Epithelial cell of esophagus (primary cell): ENCODE data around the gene TCAF2.
A peak's percentile ranks its signal among the peaks of the same experiment; 100 is the strongest.
"Not testable (repeated sequence)": the region's sequence is repeated elsewhere in the genome, so short reads cannot be mapped to it uniquely, and the experiment has no call there.

Experiments
- DNase-seq: peaks from one replicate; pipeline ENCODE4 v3.0.0; 2010; ENCODE audit warnings: low read depth
- H3K4me3 ChIP-seq: 2 replicates; pipeline ENCODE4 v1.5.1; 2011; ENCODE audit warnings: mild to moderate bottlenecking, low read length, control low read depth

TCAF2 gene

DNA sequence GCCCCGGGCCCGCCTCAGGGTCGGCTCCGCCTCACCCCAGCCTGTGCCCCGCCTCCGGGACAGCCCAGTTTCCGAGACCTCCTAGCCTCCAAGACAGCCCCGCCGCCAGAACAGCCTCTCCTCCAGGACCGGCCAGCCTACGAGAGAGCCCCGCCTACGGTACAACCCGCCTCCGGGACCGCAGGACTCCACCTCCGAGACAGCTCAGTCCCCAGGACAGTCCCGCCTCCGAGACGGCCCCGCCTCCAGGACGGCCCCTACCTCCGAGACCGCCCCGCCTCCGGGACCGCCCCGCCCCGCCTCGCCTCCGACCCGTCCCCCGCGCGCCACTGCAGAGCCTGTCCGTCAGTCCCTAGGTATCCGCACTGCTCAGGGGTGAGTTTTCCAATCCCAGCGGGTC, at the start of gene TCAF2:
Gene TCAF2 (plus strand): TSS at position 329 of the 400 bp plus-strand sequence.
- not testable (repeated sequence) for DNase-seq
- peak within 1 kb of the TSS; percentile 26 for H3K4me3 ChIP-seq

DNA sequence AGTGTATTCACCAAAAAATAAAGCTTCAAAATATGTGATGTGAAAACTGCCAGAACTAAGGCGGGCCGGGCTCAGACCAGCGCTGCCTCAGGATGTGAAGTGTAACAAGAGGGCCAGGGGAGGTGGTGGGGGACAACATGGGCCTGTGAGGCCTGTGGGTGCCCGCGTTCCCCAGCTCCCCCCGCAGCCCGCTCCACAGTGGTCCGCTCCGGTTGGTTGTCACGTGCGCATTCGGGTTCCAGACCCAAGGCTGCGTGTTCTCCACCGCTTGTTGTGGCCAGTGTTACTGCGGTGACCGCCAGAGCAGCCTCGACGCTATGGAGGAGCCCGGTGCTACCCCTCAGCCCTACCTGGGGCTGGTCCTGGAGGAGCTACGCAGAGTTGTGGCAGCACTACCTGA, 49.3 kb upstream of the TCAF2 start, which contains the start of gene CTAGE15:
Gene CTAGE15 (plus strand): TSS at position 301 of the 400 bp plus-strand sequence. CDS start 17 bp downstream, at position 318.
- DNase-seq, H3K4me3 ChIP-seq: not testable (repeated sequence)

DNA sequence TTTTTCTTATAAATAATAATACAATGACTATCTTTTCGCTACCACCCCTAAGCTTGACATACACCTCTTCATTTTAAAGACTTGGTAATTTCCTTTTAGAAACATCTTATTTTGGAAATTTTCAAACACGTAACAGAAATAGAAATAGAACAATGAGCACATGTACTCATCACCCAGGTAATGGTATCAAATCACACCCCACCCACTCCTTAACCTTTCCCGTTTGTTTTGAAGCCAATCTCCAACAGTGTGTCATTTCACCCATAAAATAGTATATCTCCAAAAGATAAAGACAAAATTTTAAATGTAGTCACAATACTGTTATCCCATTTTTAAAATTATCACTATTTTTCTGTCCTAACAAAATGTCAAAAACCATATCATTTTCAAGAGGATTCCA, 32.6 kb upstream of the TCAF2 start:
- not testable (repeated sequence) for H3K4me3 ChIP-seq, DNase-seq

DNA sequence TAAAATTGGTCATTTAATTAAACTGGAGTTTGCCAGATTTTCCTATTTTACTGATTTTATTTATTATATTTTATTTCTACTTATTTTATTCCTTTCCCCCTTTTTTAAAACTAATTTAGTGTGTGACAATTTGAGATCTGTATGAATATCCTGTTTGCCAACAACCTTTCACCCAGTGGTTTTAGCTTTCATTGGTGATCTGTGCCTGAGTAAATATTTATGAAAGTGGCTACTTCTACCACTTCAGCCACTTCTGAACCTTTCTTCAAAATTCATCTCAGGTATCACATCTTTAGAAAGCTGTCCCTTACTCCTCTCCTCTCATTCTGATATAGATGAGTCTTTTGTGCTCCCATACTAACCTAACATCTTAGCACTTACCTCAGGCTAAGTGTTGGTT, 30.9 kb upstream of the TCAF2 start:
- not testable (repeated sequence) for H3K4me3 ChIP-seq, DNase-seq

DNA sequence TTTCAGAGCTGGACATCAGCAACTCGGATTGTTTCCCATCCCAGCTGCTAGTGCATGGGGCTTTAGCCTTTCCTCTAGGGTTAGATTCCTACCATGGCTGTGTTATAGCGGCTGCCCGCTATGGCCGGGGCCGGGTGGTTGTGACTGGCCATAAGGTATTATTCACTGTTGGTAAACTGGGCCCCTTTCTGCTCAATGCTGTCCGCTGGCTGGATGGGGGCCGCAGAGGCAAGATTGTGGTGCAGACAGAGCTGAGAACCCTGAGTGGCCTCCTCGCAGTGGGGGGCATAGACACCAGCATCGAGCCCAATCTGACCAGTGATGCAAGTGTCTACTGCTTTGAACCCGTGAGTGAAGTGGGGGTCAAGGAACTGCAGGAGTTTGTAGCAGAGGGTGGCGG, 22.7 kb upstream of the TCAF2 start:
- not testable (repeated sequence) for DNase-seq, H3K4me3 ChIP-seq

DNA sequence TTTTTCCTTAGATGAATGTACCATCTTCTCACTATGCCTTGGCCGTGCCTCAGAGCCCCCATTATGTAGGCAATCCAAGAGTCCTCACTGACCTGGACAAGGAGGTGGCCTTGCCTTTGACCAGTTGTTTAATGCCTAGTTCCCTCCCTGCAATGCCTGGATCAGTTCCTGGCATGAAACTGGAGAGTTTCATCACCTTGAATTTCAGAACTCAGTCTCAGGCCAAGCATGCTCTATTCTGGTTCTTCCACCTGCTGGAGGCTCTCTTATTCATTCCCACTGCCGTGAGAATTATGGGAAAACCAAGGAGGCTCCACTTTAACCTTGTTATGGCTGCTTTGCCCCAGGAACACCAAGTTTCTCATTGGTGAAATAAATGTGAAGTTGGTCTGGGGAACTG, 17.2 kb upstream of the TCAF2 start:
- not testable (repeated sequence) for H3K4me3 ChIP-seq, DNase-seq

DNA sequence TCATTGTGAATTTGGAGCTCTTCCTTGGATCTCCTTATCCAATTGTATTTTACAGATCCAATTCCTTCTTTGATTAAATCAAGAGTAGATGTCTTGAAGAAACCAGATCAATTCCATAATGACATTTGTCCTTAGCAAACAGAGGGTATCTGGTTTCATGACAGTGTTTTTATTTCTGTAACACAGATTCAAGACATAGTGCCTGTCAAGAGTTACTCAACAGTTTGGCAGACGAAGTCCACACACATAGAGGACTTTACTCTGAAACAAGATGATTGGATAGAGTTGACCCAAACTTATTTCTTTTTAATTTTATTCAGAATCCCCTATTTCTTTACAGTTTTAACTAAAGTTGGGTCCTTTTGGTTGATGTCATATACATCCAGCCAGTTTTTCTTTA, 14.7 kb upstream of the TCAF2 start:
- not testable (repeated sequence) for H3K4me3 ChIP-seq, DNase-seq

DNA sequence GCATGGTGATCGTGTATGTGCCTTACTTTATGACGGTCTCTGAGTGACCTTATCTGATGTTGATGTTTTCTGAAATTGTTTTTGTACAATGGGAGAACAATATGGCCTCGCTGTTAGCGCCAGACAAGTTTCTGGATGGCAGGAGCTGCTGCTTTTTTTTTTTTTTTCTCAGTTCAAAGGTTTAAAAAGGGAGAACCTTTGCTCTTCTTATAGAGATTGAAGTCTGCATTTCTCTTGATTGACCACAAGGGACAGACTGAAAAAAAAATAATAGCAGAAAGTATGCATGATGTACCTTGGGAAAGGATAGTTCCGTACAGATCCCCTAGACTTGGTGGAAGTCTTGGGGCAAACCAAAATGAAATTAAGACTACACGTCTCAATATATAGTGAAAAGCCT, 5.2 kb upstream of the TCAF2 start:
- not testable (repeated sequence) for H3K4me3 ChIP-seq, DNase-seq

DNA sequence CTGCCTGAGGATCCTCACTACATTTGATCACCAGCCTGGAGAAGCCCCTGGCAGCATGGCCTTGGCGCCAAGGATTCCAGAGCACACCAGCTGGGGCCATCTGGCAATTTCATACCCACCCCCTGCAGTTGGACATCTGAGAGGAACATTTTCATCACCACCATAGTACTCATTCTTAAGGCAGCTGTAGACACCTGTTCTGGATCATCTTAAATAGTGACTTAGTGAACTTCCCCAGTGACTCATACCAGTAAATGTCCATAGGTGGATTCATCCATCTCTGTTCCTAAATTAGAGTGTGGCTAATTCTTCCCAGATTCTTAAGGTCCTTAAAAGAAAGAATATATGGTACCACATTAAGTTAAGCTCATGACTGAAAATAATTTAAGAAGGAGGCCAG, 3.6 kb upstream of the TCAF2 start:
- not testable (repeated sequence) for DNase-seq, H3K4me3 ChIP-seq

DNA sequence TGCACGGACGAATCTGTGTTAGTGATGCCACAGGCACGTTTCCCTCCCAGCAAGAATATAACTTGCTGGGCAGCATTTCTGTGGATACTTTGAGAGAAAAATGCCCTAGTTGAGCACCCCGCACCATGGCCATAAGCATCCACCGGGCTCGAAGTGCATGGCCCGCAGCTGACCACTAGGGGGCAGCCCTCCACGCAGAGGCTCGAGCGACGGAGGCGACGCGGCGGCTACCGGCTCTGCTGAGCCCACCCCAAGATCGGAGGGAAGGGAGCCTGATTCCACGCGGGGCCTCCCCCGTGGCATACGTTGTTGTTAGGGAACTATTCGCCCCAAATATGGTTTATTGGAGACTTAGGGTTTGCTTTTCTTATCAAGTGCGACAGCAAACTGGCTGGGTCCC, 716 bp upstream of the TCAF2 start:
- not testable (repeated sequence) for DNase-seq, H3K4me3 ChIP-seq

DNA sequence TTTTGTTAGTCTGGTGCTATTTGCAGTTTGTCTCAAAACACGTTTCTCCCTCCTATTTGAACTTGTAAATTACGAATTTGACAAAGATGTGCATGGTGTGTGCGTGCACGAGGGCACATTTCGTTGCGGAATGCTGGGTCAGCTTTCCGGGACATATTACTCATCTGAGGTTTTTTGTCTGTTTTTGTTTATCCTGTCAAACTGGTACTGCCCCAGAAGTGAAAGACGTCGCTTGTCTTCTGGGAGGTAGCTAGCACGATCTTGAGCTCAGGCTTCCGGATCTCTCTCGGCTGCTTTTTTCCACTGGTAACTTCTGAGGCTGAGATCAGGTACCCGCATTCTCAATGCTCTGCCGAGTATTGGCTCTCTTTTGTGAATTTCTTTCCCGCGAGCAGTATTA, 401 bp downstream of the TCAF2 start:
- DNase-seq, H3K4me3 ChIP-seq: not testable (repeated sequence)

DNA sequence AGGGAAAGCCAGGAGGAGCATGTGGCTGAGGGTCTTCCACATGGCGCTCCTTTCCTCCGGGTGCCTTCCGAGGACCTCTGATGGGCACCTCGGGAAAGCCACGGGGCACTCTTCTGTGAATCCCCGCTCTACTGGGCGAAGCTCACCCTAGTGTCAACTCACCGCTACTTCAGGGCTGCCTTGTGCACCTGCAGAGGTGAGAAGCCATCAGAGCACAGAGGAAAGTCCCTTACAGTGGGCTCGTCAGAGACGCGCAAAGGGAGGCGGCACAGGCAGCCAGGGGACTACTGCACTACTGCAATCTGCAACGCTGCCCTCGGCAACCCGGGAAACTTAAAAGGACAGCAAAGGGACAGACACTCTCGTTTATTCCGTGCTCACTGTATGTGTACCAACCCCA, 1.4 kb downstream of the TCAF2 start:
- not testable (repeated sequence) for H3K4me3 ChIP-seq, DNase-seq

DNA sequence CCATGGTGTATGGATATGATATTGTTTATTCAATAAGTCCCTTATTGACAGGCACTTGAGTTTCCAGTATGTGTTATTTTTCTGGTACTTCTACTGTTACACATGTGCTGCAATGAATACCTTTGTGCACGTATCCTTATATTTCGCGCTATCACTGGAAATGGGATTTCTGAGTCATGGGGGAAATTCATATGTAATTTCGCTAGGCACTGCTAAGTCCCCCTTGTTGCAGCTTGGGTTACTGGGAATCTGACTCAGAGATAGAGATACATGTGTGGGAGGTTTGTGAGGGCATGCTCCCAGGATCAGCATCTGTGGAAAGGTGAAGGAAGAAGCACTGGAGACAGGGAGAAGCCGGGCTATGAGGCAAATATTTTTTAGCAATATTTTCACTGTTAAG, 9.9 kb downstream of the TCAF2 start:
- not testable (repeated sequence) for H3K4me3 ChIP-seq, DNase-seq

DNA sequence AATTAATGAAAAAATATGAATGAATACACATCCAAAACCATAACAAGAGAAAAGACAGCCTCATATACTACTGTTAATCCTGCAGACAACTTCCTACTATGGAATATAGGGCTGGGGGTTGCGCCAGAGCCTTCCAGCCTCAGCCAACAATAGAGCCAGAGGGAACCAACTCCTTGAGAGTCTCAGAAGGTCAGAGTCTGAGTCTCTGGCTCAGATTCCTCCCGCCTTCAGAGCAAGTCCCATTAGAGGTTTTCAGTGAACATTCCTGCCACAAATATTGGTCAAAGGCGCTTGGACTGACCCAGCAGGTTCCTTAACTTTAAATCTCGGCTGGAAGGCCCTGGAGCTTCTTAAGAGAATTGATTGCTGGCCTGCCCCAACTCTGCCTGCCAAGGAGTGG, 11.7 kb downstream of the TCAF2 start:
- H3K4me3 ChIP-seq, DNase-seq: not testable (repeated sequence)

DNA sequence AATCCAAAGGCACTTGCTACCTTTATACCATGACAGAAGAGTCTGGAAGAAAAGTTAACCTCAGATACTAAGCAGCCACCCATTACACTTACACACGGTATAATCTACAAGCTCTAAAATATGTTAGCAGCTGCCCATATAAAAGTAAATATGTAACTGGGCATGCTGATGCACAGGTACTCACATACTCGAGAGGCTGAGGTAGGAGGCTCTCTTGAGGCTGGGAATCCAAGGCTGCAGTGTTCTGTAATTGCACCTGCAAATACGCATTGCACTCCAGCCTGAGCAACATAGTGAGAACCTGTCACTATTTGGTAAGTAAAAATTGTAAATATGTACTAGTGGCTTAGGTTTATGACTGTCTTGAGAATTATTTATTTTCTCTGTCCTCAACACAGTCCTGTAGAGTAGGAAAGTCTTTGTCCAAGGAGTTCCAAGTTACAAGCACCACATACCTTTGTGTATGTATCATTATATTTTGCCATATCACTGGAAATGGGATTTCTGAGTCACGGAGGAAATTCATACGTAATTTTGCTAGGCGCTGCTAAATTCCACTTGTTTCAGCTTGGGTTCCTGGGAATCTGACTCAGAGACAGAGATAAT, 12.3 kb downstream of the TCAF2 start:
- not testable (repeated sequence) for DNase-seq, H3K4me3 ChIP-seq

DNA sequence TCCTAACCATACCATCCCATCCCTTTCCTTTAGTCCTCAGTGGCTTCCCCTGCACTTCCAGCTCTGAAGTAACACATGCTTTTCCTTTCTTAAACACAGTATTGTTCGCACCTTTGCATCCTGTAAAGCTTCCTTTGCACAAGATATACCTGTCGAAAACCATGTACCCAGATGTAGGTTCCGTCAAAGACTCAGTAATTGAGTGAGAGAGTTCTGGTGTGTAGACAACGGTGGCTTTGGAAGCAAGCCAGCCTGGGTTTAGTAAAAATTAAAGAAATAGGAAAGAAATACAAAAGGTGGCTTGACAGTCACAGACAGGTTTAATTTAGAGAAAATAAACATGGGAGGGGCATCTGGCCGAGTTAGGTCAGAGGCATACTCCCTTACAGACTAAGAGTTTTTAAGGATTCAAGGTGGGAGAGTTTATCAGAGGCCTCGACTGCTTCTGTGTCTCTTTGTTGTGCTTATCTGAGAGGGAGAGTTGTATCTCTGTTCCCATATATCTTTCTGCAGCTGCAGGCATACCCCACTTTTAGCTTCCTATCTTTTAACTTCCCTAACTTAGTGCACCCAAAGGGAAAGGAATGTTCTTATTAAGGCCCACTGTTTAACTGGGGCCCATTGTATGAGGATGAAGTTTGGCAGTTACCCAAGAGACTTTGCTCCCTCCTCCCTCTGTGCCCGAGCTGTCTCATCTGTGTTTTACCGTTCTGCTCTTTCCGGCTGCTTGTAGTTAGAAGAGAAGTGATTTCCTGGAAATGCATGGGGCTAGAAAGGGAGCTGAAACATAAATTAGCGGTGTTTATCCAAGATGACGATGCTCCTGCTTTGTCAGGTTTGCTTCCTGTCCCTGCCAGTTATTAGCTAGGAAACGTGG, 14.8 kb downstream of the TCAF2 start:
- not testable (repeated sequence) for H3K4me3 ChIP-seq, DNase-seq

DNA sequence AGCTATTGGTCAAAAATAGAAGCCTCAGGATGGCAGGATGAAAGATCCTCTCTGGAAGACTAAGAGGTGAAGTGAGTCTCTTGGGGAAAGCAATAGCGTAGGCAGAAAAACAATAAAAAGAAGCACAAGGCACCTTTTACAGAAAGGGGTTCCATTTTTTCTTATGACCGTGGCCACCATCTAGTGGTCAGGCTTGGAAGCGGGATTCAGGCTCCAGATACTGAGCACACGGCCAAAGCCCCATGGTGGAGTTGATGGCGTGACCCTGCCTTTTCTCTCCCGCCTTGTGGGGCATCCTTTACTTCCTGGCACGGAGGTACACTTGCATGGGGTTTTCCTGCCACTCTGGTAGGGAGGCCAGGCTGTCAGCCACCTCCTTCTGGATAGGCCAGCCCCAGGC, 18.6 kb downstream of the TCAF2 start:
- H3K4me3 ChIP-seq, DNase-seq: not testable (repeated sequence)

DNA sequence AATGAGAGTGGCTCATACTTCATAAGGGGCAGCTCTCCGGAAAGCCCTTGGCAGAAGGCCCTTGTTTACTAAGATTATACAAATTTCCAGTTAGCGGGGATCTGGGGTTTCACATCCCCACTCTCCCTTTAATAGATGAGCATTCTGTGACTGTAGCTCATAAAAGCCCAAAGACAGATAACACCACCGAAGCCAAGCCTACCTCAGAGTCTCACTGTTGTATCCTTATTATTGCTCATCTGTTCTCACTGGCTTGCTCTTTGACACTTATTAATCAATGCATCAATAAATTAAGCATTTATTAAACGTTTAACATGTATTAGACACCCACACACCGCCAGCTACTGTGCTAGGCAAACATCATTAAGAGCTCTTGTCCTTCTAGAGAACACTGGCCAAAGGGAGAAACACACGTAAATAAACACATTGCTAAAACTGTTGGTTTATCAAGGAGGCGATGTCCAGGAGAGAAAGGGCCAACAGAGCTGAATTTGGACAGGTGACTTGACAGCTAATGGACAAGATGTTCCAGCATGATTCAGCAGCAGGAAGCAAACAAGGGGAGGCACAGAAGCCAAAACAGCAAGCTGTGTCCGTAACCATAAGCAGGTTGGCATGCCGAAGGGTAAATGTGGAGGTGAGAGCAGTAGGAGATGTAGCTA, 19.9 kb downstream of the TCAF2 start:
- DNase-seq, H3K4me3 ChIP-seq: not testable (repeated sequence)

DNA sequence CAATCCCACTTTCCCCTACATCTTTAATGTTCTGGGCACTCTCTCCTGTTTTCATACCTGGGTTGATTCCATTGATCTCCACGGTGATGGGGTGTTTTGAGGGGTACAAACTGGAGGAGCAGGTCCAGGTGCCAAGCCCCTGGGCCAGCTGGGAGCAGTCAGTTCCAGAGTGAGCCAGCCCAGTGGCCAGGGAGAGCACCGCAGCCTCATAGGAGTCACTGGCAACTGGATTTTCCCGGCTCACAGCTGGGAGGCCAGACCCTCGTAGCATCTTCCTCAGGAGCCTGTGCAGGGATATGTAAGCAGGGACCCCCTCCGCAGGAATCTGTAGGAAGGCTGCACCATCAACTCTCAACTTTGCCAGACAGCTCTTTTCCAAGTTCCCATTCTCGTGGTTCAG, 25.8 kb downstream of the TCAF2 start:
- DNase-seq, H3K4me3 ChIP-seq: not testable (repeated sequence)

DNA sequence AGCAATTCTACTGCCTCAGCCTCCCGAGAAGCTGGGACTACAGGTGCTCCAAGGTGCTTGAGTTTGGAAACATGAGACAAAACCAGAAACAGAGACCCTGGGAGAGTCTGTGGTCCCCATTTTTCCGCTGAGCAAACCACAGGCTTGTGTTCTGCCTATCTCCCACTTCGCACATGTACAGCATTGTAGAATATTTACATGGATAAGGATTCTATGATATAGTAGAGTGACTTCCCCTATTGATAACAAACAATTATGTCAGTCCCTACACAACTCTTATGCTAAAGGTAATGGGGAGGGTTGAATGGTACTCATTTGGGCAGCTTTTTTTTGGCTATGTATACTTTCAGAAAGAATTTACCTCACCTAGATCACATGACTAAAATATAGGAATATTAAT, 29.1 kb downstream of the TCAF2 start:
- not testable (repeated sequence) for H3K4me3 ChIP-seq, DNase-seq
